Neuronal stem cell (in vitro differentiated cells): ENCODE data around the gene GCGR.

ENCODE experiments used
- DNase-seq: peaks from one replicate; pipeline ENCODE4 v3.0.0-alpha.2; 2013; ENCODE audit warnings: low spot score
- H2AFZ ChIP-seq: one replicate; pipeline ENCODE4 v1.6.1; 2013; ENCODE audit warnings: mild to moderate bottlenecking, low read length, inconsistent platforms
- H2AK5ac ChIP-seq: 2 replicates; pipeline ENCODE4 v1.6.1; 2013; ENCODE audit warnings: low read depth, mild to moderate bottlenecking, inconsistent platforms, low read length, moderate library complexity, mixed read lengths
- H2BK120ac ChIP-seq: 2 replicates; pipeline ENCODE4 v1.6.1; 2013; ENCODE audit warnings: low read depth, mild to moderate bottlenecking, inconsistent platforms, low read length, moderate library complexity, mixed read lengths
- H2BK12ac ChIP-seq: one replicate; pipeline ENCODE4 v1.6.1; 2013; ENCODE audit warnings: low read length, inconsistent platforms
- H2BK15ac ChIP-seq: 2 replicates; pipeline ENCODE4 v1.6.1; 2013; ENCODE audit warnings: mild to moderate bottlenecking, low read length, inconsistent platforms, mixed read lengths
- H2BK5ac ChIP-seq: one replicate; pipeline ENCODE4 v1.6.1; 2013; ENCODE audit warnings: inconsistent platforms, mild to moderate bottlenecking, low read length, moderate library complexity
- H3K14ac ChIP-seq: one replicate; pipeline ENCODE4 v1.6.1; 2013; ENCODE audit warnings: low read length, inconsistent platforms
- H3K18ac ChIP-seq: 2 replicates; pipeline ENCODE4 v1.6.1; 2013; ENCODE audit warnings: low read length, inconsistent platforms
- H3K23ac ChIP-seq: 2 replicates; pipeline ENCODE4 v1.6.1; 2013; ENCODE audit warnings: low read depth, mild to moderate bottlenecking, mixed read lengths, low read length, inconsistent platforms; ENCODE audit not compliant: poor library complexity
- H3K27ac ChIP-seq: replicated peaks from 3 replicates; pipeline ENCODE4 v1.5.1; 2013; ENCODE audit warnings: low read length, inconsistent platforms
- H3K27me3 ChIP-seq, 3 experiments: 2 replicates each; pipeline ENCODE4 v1.6.1; 2013; ENCODE audit warnings: low read length in 3 of 3, mild to moderate bottlenecking in 2 of 3, inconsistent platforms in 1 of 3, low read depth in 1 of 3, mixed read lengths in 1 of 3, moderate library complexity in 1 of 3; ENCODE audit not compliant: control insufficient read depth in 3 of 3, insufficient read depth in 3 of 3
- H3K36me3 ChIP-seq, 2 donors: replicated peaks in 1 of 2; 2 replicates each; pipeline ENCODE4 v1.6.1; 2013; ENCODE audit warnings: low read length in 2 of 2; ENCODE audit not compliant: control insufficient read depth in 2 of 2, insufficient read depth in 2 of 2
- H3K4ac ChIP-seq: 2 replicates; pipeline ENCODE4 v1.6.1; 2013; ENCODE audit warnings: inconsistent platforms, mild to moderate bottlenecking, low read length, moderate library complexity
- H3K4me1 ChIP-seq, 2 donors: 1 replicate in 1 of 2; 2 replicates in 1 of 2; pipeline ENCODE4 v1.6.1; 2013; ENCODE audit warnings: low read length in 2 of 2, low read depth in 1 of 2; ENCODE audit not compliant: control insufficient read depth in 2 of 2, insufficient read depth in 1 of 2
- H3K4me2 ChIP-seq: one replicate; pipeline ENCODE4 v1.6.1; 2013; ENCODE audit warnings: mild to moderate bottlenecking, low read length, inconsistent platforms; ENCODE audit not compliant: insufficient read depth, poor library complexity, severe bottlenecking
- H3K4me3 ChIP-seq, 2 donors: 2 replicates each; pipeline ENCODE4 v1.5.1; 2013; ENCODE audit warnings: low read length in 2 of 2, mild to moderate bottlenecking in 2 of 2, inconsistent platforms in 1 of 2, moderate library complexity in 1 of 2
- H3K79me1 ChIP-seq: one replicate; pipeline ENCODE4 v1.6.1; 2013; ENCODE audit warnings: low read depth, mild to moderate bottlenecking, inconsistent platforms, low read length, moderate library complexity
- H3K9ac ChIP-seq: one replicate; pipeline ENCODE4 v1.6.1; 2013; ENCODE audit warnings: mild to moderate bottlenecking, low read depth, low read length, inconsistent platforms; ENCODE audit not compliant: poor library complexity
- H3K9me3 ChIP-seq, 2 donors: replicated peaks in 1 of 2; 2 replicates each; pipeline versions ENCODE3 to v1.6.1; 2013; ENCODE audit warnings: low read length in 2 of 2, mild to moderate bottlenecking in 2 of 2, inconsistent platforms in 1 of 2, low read depth in 1 of 2, mixed read lengths in 1 of 2, moderate library complexity in 1 of 2; ENCODE audit not compliant: control insufficient read depth in 2 of 2, insufficient read depth in 1 of 2
- H4K8ac ChIP-seq: one replicate; pipeline ENCODE4 v1.6.1; 2013; ENCODE audit warnings: low read depth, mild to moderate bottlenecking, inconsistent platforms, low read length, moderate library complexity
- H4K91ac ChIP-seq: one replicate; pipeline ENCODE4 v1.6.1; 2013; ENCODE audit warnings: low read length, low read depth, mild to moderate bottlenecking, inconsistent platforms; ENCODE audit not compliant: poor library complexity
- WGBS, 2 donors: extraction: QIAGEN DNeasy Blood & Tissue Kit; methylation state at CpG; one replicate each; pipeline ENCODE4 v1.1.7; 2013; ENCODE audit warnings: missing lambda C conversion rate in 2 of 2, mixed read lengths in 1 of 2; ENCODE audit not compliant: insufficient read length in 2 of 2, insufficient replicate concordance in 1 of 2; ENCODE audit errors: extremely low coverage in 2 of 2; 5-methylcytosine and 5-hydroxymethylcytosine counted together

The GCGR gene

GRCh38 chr17:81843713-81844326 is 39.9 kb downstream of the GCGR start:
- H2BK15ac ChIP-seq = no peak overlapping the region
- no peak overlapping the region for H4K91ac ChIP-seq
- no peak overlapping the region for H4K8ac ChIP-seq
- H3K79me1 ChIP-seq = peaks cover 7% of the 10 kb centered on the region
- H3K9ac ChIP-seq = peak overlapping the region; percentile 70
- peaks cover 49 to 57% of the 10 kb centered on the region in 2 donors for H3K36me3 ChIP-seq
- no peak overlapping the region for H3K27ac ChIP-seq
- no CpG with 5 or more reads among the region's 30 CpGs for WGBS, 2 donors
- H3K4ac ChIP-seq = no peak overlapping the region
- no peak for DNase-seq
- H3K4me3 ChIP-seq = no peak overlapping the region
- H2BK12ac ChIP-seq = peak overlapping the region; percentile 22
- H3K9me3 ChIP-seq = no peaks in the 10 kb centered on the region
- peak overlapping the region; percentile 31 for H2BK120ac ChIP-seq
- no peak overlapping the region for H3K14ac ChIP-seq
- no peak overlapping the region for H3K18ac ChIP-seq
- H3K4me1 ChIP-seq = no peaks in the 10 kb centered on the region
- H3K4me2 ChIP-seq = no peak overlapping the region
- H3K27me3 ChIP-seq = no peaks in the 10 kb centered on the region
- no peak overlapping the region for H2AK5ac ChIP-seq
- H3K23ac ChIP-seq = no peak overlapping the region
- H2BK5ac ChIP-seq = no peak overlapping the region
- H2AFZ ChIP-seq = no peak overlapping the region

GRCh38 chr17:81844327-81844851 is 40.4 kb downstream of the GCGR start:
- no peak overlapping the region for H3K4ac ChIP-seq
- no peak for DNase-seq
- H3K4me1 ChIP-seq = no peaks in the 10 kb centered on the region
- peaks cover 49 to 58% of the 10 kb centered on the region in 2 donors for H3K36me3 ChIP-seq
- no peak overlapping the region for H2BK15ac ChIP-seq
- WGBS, 2 donors = no CpG with 5 or more reads among the region's 14 CpGs
- H3K27ac ChIP-seq = no peak overlapping the region
- H4K91ac ChIP-seq = no peak overlapping the region
- no peak overlapping the region for H3K4me2 ChIP-seq
- H2BK12ac ChIP-seq = peak overlapping the region; percentile 22
- no peaks in the 10 kb centered on the region for H3K9me3 ChIP-seq
- no peak overlapping the region for H2BK5ac ChIP-seq
- H3K18ac ChIP-seq = no peak overlapping the region
- H3K23ac ChIP-seq = peak overlapping the region; percentile 55
- no peak overlapping the region for H2AFZ ChIP-seq
- H3K27me3 ChIP-seq = no peaks in the 10 kb centered on the region
- H2BK120ac ChIP-seq = peak overlapping the region; percentile 31
- H3K4me3 ChIP-seq = no peak overlapping the region
- no peak overlapping the region for H4K8ac ChIP-seq
- no peak overlapping the region for H3K14ac ChIP-seq
- H3K9ac ChIP-seq = peak overlapping the region; percentile 70
- H2AK5ac ChIP-seq = no peak overlapping the region
- H3K79me1 ChIP-seq = peaks cover 7% of the 10 kb centered on the region

GRCh38 chr17:81844887-81845286 is 40.9 kb downstream of the GCGR start:
- H3K4me1 ChIP-seq = no peaks in the 10 kb centered on the region
- no CpG with 5 or more reads among the region's 13 CpGs for WGBS, 2 donors
- DNase-seq = no peak

GRCh38 chr17:81845361-81845760 is 41.4 kb downstream of the GCGR start:
- H2BK120ac ChIP-seq = no peak overlapping the region
- no peak overlapping the region for H3K4me2 ChIP-seq
- no peak overlapping the region for H2AK5ac ChIP-seq
- H2BK15ac ChIP-seq = no peak overlapping the region
- H3K4me3 ChIP-seq = no peak overlapping the region
- H3K9ac ChIP-seq = no peak overlapping the region
- H2AFZ ChIP-seq = no peak overlapping the region
- no peak for DNase-seq
- no peak overlapping the region for H3K23ac ChIP-seq
- H3K4ac ChIP-seq = no peak overlapping the region
- no peak overlapping the region for H3K27ac ChIP-seq
- peaks cover 51 to 61% of the 10 kb centered on the region in 2 donors for H3K36me3 ChIP-seq
- H2BK5ac ChIP-seq = no peak overlapping the region
- H3K79me1 ChIP-seq = peaks cover 7% of the 10 kb centered on the region
- no peak overlapping the region for H4K91ac ChIP-seq
- H3K27me3 ChIP-seq = no peaks in the 10 kb centered on the region
- H3K14ac ChIP-seq = no peak overlapping the region
- no peaks in the 10 kb centered on the region for H3K4me1 ChIP-seq
- H4K8ac ChIP-seq = no peak overlapping the region
- no peak overlapping the region for H3K18ac ChIP-seq
- no peak overlapping the region for H2BK12ac ChIP-seq
- no peaks in the 10 kb centered on the region for H3K9me3 ChIP-seq
- no CpG with 5 or more reads among the region's 13 CpGs for WGBS, 2 donors

More at GRCh38 chr17:81844887-81845286, 40.9 kb downstream of the GCGR start:
- H3K4ac ChIP-seq = no peak overlapping the region
- H3K14ac ChIP-seq = no peak overlapping the region
- no peak overlapping the region for H2BK5ac ChIP-seq
- peak overlapping the region in 1 of 2 donors; percentile 38 for H3K4me3 ChIP-seq
- H3K27ac ChIP-seq = no peak overlapping the region
- no peak overlapping the region for H3K18ac ChIP-seq
- H3K4me2 ChIP-seq = no peak overlapping the region
- no peak overlapping the region for H2AK5ac ChIP-seq
- H2BK15ac ChIP-seq = no peak overlapping the region
- no peak overlapping the region for H2BK120ac ChIP-seq
- no peak overlapping the region for H2BK12ac ChIP-seq
- no peak overlapping the region for H2AFZ ChIP-seq
- H3K36me3 ChIP-seq = peaks cover 51 to 61% of the 10 kb centered on the region in 2 donors
- H3K23ac ChIP-seq = no peak overlapping the region
- H3K79me1 ChIP-seq = peaks cover 7% of the 10 kb centered on the region
- peak overlapping the region; percentile 21 for H3K9ac ChIP-seq
- no peaks in the 10 kb centered on the region for H3K9me3 ChIP-seq
- no peak overlapping the region for H4K91ac ChIP-seq
- H3K27me3 ChIP-seq = no peaks in the 10 kb centered on the region
- H4K8ac ChIP-seq = no peak overlapping the region
